Measurements from ENCODE around the gene SOX5.
"Not testable (repeated sequence)": the region's sequence is repeated elsewhere in the genome, so short reads cannot be mapped to it uniquely, and the experiment has no call there.

SOX5 gene

GRCh38 chr12:23834076-23834475 is 115.4 kb downstream of the SOX5 start:
- no peak for DNase-seq (ENCODE audit: low read depth in 2 of 2)

- no peak for DNase-seq (ENCODE audit: low read depth in 2 of 2)
Measured at GRCh38 chr12:23831739-23832138, 117.7 kb downstream of the SOX5 start.

DNA sequence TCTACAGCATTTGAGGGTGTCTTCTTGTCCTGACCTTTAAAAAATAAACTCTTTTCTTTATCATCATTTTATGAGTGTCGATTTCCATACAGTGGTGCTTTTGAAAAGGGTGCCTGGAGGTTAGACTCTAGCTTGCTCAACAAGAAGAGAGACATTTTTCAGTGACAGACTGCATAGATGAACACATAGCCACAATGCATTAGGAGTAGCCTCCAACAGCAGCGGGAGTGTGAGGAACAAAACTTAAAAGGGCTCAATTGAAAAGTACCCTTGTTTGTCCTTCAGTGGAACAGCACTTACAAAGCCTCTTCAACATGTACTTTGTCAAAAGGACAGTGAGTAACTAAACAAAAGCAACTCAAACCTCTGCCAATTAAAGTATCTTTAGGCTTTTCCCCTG is 119.3 kb downstream of the SOX5 start:
- no peak for DNase-seq (ENCODE audit: low read depth in 2 of 2)

- no peak for DNase-seq (ENCODE audit: low read depth in 2 of 2)
Measured at GRCh38 chr12:23827353-23827752, 122.1 kb downstream of the SOX5 start.

DNA sequence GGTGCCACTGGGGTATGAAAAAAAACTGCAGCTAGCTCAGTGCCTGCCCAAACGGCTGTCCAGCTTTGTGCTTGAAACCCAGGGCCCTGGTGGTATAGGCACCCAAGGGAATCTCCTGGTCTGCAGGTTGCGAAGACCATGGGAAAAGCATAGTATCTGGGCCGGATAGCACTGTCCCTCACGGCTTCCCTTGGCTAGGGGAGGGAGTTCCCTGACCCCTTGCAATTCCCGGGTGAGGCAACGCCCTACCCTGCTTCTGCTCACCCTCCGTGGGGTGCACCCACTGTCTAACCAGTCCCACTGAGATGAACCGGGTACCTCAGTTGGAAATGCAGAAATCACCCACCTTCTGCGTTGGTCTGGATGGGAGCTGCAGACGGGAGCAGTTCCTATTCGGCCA is 124.3 kb downstream of the SOX5 start:
- not testable (repeated sequence) for DNase-seq (ENCODE audit: low read depth in 2 of 2)

GRCh38 chr12:23824358-23824757 is 125.1 kb downstream of the SOX5 start:
- DNase-seq (ENCODE audit: low read depth in 2 of 2): no peak

DNA sequence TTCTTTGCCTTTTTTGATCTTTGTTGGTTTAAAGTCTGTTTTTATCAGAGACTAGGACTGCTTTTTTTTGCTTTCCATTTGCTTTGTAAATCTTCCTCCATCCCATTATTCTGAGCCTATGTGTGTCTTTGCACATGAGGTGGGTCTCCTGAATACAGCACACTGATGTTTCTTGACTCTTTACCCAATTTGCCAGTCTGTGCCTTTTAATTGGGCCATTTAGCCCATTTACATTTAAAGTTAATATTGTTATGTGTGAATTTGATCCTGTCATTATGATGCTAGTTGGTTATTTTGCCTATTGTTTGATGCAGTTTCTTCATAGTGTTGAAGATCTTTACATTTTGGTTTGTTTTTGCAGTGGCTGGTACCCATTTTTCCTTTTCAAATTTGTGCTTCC is 126.6 kb downstream of the SOX5 start:
- DNase-seq (ENCODE audit: low read depth in 2 of 2): not testable (repeated sequence)

GRCh38 chr12:23817345-23817744 is 132.1 kb downstream of the SOX5 start:
- no peak for DNase-seq (ENCODE audit: low read depth in 2 of 2)

DNA sequence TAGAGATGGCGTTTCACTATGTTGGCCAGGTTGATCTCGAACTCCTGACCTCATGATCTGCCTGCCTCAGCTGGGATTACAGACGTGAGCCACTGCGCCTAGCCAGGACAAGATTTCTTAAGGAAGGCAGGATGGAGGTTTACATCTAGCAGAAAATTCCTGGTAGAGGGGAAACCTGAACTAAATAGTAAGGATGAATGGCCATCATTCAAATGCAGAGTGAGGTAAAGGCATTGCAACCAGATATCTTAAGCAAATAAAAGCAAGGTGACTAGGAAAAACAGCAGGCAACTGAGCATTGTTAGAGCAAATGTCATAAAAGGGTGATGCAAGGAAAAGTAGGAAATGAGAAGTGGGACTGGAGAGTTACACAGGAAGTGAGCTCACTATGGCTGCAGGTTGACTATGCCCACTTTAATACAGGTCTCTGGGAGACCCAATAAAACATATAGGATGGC is 133.0 kb downstream of the SOX5 start:
- DNase-seq (ENCODE audit: low read depth in 2 of 2): no peak

- DNase-seq (ENCODE audit: low read depth in 2 of 2): no peak
Measured at GRCh38 chr12:23815810-23816209, 133.7 kb downstream of the SOX5 start.

DNA sequence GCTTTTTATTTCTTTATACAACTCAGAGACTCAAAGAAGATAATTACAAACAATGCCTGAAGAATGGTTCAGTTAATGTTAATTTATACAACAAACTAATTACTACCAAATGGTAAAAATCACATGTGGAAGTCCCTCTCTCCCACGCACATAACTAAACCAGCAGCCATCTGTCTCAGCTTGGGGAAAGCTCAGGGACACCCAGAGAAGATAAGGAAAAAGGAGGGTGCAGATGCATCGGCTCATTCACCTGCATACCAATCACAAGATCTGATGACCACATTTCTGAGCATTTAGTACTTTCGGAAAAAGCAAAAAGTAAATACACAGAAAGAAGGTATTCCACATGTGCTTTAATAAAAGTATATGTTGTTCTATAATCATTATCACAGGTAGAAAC is 136.3 kb downstream of the SOX5 start:
- DNase-seq (ENCODE audit: low read depth in 2 of 2): no peak

GRCh38 chr12:23810329-23810902 is 139.1 kb downstream of the SOX5 start:
- DNase-seq (ENCODE audit: low read depth in 2 of 2): no peak

GRCh38 chr12:23803540-23803939 is 145.9 kb downstream of the SOX5 start:
- no peak for DNase-seq (ENCODE audit: low read depth in 2 of 2)

GRCh38 chr12:23795494-23795893 is 154.0 kb downstream of the SOX5 start:
- DNase-seq (ENCODE audit: low read depth in 2 of 2): no peak

- DNase-seq (ENCODE audit: low read depth in 2 of 2): no peak
Measured at GRCh38 chr12:23781118-23781517, 168.4 kb downstream of the SOX5 start.

DNA sequence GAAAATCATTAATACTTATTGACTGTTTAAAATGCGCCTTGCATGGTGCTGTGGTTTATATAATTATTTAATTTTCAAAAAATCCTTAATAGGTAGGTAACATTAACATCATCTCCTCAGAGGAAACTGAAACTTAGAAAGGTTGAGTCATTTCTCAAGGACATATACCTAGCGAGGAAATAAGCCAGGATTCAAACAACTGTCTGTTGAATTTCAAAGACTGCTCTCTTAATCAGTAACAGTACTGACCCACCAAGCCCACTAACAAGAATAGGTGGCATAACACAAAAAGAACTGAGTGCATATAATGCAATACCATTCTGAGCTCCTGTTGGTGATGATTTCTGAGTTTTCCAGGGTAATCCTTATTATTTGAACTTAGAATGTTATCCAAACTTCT is 174.3 kb downstream of the SOX5 start:
- DNase-seq (ENCODE audit: low read depth in 2 of 2): no peak

DNA sequence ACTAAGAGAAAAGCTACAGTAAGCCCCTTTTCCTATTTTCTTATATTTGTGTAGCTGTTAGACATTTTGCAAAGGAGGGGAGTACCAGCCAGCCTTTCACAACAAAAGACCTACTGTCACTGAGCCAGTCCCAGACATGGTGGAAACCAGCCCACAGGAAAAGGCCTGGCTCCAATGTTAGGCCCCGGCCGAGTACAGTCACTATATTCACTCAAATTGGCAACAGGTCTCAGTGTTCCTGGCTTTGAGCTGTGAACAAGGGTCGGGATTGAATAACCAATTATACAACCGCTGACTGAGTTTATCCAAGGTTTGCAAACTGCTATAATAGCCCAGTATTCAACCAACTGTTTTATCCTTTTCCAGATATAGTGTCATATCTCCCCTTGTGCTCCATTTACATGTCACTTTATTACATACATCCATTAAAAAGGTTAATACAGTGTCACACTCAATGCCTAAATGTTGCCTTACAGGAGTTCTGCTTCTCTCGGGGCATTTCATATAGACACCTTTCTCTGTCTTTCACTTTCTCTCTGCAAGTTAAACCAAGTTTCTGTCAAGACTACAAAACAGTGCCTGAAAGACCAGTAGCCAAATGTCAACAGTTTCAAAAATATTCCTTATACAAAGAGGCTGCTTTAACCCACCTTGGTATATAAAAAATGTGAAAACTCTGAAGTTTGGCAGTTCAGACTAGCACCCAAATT is 178.1 kb downstream of the SOX5 start:
- no peak for DNase-seq (ENCODE audit: low read depth in 2 of 2)

- DNase-seq (ENCODE audit: low read depth in 2 of 2): no peak
Measured at GRCh38 chr12:23770202-23770938, 179.1 kb downstream of the SOX5 start.

DNA sequence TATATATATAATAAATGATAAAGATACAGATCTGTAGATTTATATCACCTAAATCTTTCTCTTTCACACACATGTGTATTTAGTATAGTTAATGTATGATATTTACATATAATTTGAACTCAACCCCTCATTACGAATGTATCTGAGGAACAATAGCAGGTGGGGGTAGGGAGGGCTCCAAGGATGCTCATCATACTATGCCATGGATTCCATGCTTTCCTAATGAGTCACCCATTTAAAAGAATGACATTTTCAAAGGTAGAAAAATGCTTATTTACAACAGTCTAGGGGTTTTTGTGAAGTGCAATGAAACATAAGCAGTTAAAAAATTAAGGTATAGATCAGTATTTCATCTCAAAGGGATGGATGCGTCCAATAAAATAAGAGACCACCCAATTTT is 181.6 kb downstream of the SOX5 start:
- no peak for DNase-seq (ENCODE audit: low read depth in 2 of 2)

DNA sequence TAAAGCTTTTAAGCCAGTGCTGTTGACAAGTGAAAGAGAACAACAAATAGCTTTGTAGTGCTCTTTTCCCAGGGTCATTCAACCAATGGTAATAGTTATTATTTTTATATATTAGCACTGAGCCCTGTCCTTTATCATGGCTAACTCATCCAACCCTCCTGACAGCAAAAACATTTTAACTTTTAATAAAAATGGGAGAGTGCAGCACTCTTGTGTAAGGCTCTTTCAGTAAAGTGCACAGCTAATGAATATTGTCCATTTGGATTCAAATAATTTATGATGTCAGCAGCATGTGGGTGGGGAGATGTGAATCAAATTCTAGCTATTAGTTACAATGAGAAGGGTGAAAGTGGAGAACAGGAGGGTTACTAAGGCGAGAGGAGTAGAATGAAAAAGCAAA is 185.7 kb downstream of the SOX5 start:
- no peak for DNase-seq (ENCODE audit: low read depth in 2 of 2)

- no peak for DNase-seq (ENCODE audit: low read depth in 2 of 2)
Measured at GRCh38 chr12:23760495-23760894, 189.0 kb downstream of the SOX5 start.

DNA sequence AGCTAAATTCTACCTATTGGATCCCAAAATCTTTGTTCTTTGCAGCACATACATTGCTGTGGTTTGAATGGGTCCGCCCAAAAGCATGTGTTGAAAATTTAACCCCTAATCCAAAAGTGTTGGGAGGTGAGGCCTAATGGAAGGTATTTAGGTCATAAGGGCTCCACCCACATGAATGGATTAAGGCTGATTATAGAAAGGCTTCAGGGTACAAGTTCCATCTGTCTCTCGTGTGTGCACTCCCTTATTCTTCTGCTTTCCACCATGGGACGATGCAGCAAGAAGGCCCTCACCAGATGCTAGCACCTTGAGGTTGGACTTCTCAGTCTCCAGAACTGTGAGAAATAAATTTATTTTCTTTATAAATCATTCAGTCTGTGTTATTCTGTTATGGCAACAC is 190.9 kb downstream of the SOX5 start:
- DNase-seq (ENCODE audit: low read depth in 2 of 2): no peak

- DNase-seq (ENCODE audit: low read depth in 2 of 2): no peak
Measured at GRCh38 chr12:23757541-23757962, 191.9 kb downstream of the SOX5 start.
